Transverse colon (tissue), 4 donors: ENCODE measurements around the gene SPTBN5. TPM values are rescaled to one million over a fixed set of nuclear protein-coding genes. Genes with fewer than 3 reads are reported as not detected.

Source experiments
- DNase-seq: peaks from one replicate; pipeline ENCODE4 v3.0.0-alpha.2; 2019
- H3K27ac ChIP-seq, 4 donors: fragments of 200-600 bp; sonication (generic); 2 replicates each; pipeline ENCODE4 v1.5.1; 2016 to 2018; ENCODE audit warnings: inconsistent platforms in 4 of 4
- H3K27me3 ChIP-seq: fragments of 200-600 bp; sonication (generic); 2 replicates; pipeline ENCODE4 v1.5.1; 2017; ENCODE audit warnings: inconsistent platforms
- H3K36me3 ChIP-seq, 4 donors: fragments of 200-600 bp; sonication (generic); 2 replicates each; pipeline ENCODE4 v1.5.1; 2017 to 2019; ENCODE audit warnings: inconsistent platforms in 4 of 4
- H3K4me1 ChIP-seq, 4 donors: fragments of 200-600 bp; sonication (generic); 2 replicates each; pipeline ENCODE4 v1.5.1; 2017 to 2020; ENCODE audit warnings: inconsistent platforms in 4 of 4
- H3K4me3 ChIP-seq, 4 donors: fragments of 200-600 bp; sonication (generic); 1 replicate in 1 of 4; 2 replicates in 3 of 4; pipeline versions ENCODE4 v1.5.1 to v1.6.1; 2017 to 2019; ENCODE audit warnings: inconsistent platforms in 4 of 4
- H3K9me3 ChIP-seq, 2 donors: fragments of 200-600 bp; sonication (generic); 2 replicates each; pipeline ENCODE4 v1.5.1; 2017 to 2019; ENCODE audit warnings: inconsistent platforms in 2 of 2
- EP300 ChIP-seq: sonication (generic); formaldehyde crosslinking; IDR thresholded peaks from one replicate; pipeline ENCODE4 v1.6.1; 2017; ENCODE audit warnings: antibody characterized with exemption, low read depth
- POLR2A ChIP-seq: fragments of 450-650 bp; IDR thresholded peaks from one replicate; pipeline ENCODE4 v1.6.1; 2016; ENCODE audit warnings: antibody characterized with exemption, mild to moderate bottlenecking, moderate library complexity
- POLR2AphosphoS5 ChIP-seq, 3 donors: sonication (generic); formaldehyde crosslinking; IDR thresholded peaks; one replicate each; pipeline ENCODE4 v1.6.1; 2016; ENCODE audit warnings: antibody characterized with exemption in 3 of 3
- WGBS, 2 donors: methylation state at CpG; one replicate each; pipeline ENCODE4 v1.1.5; 2018; ENCODE audit warnings: low coverage in 1 of 2; 5-methylcytosine and 5-hydroxymethylcytosine counted together
- in situ Hi-C, 4 donors: fragments of 200-750 bp; cut with MboI; loops; one replicate each; pipeline versions ENCODE4 v1.15.0 to v1.15.1; 2017; ENCODE audit warnings: low sequenced_read_pairs in 3 of 4, low pct_ligation_motif_present in 1 of 4, low pct_unique_long_range_greater_than_20kb in 1 of 4
- intact Hi-C: fragments of 100-400 bp; cut with DNase I; formaldehyde crosslinking; loops from one replicate; pipeline ENCODE4 v1.15.1; 2023; ENCODE audit warnings: low total_unique reads
- total RNA-seq, 4 donors: library from RNA; depleted of rRNA; stranded (reverse); fragments of >200 nt; gene quantifications; one replicate each; pipeline ENCODE4 v1.1.0, GENCODE V29; 2016
- TF ChIP-seq, protein P1 (sequence below), 5 experiments: fragments of 200-600 bp in 3 of 5; fragments of 450-650 bp in 2 of 5; sonication (generic) in 3 of 5; IDR thresholded peaks; 1 replicate in 2 of 5; 2 replicates in 3 of 5; pipeline ENCODE4 v1.5.1; 2016 to 2017; ENCODE audit warnings: antibody characterized with exemption in 5 of 5, inconsistent platforms in 3 of 5, mild to moderate bottlenecking in 2 of 5, moderate library complexity in 1 of 5

Gene SPTBN5
- total RNA-seq, 4 donors from 2014 or later = 0.16 to 8.0 (median 1.1) TPM

- H3K4me3 ChIP-seq = no peak overlapping the region
- TF ChIP-seq, protein P1, sequence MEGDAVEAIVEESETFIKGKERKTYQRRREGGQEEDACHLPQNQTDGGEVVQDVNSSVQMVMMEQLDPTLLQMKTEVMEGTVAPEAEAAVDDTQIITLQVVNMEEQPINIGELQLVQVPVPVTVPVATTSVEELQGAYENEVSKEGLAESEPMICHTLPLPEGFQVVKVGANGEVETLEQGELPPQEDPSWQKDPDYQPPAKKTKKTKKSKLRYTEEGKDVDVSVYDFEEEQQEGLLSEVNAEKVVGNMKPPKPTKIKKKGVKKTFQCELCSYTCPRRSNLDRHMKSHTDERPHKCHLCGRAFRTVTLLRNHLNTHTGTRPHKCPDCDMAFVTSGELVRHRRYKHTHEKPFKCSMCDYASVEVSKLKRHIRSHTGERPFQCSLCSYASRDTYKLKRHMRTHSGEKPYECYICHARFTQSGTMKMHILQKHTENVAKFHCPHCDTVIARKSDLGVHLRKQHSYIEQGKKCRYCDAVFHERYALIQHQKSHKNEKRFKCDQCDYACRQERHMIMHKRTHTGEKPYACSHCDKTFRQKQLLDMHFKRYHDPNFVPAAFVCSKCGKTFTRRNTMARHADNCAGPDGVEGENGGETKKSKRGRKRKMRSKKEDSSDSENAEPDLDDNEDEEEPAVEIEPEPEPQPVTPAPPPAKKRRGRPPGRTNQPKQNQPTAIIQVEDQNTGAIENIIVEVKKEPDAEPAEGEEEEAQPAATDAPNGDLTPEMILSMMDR (IDR thresholded peaks at IDR 0.05) = no peak
- TF ChIP-seq EP300 (no peak), POLR2AphosphoS5 (IDR thresholded peaks at IDR 0.05) (no peak), POLR2A (no peak)
- H3K4me1 ChIP-seq = no peaks in the 10 kb centered on the region
- in situ Hi-C loops = loop anchor here in 1 of 4 donors (25.0 kb wide), 1 partner anchor 138 kb away; the partner anchor contains the start of gene MAPKBP1
- peaks cover 0 to 10% (median 0%) of the 10 kb centered on the region in 4 donors for H3K36me3 ChIP-seq
- 83 to 95% methylated on average over 1 to 33 of the region's 36 CpGs for WGBS, 2 donors
- H3K27ac ChIP-seq = no peak overlapping the region
- no peaks in the 10 kb centered on the region for H3K9me3 ChIP-seq
- H3K27me3 ChIP-seq = no peaks in the 10 kb centered on the region
- intact Hi-C loops = no loop called here
- no peak for DNase-seq
These were observed 6.9 kb upstream of the SPTBN5 start for GRCh38 chr15:41900526-41901380.

GRCh38 chr15:41899854-41900442 is 6.1 kb upstream of the SPTBN5 start:
- Histone ChIP-seq H3K4me1 (peaks cover 0 to 3% (median 2%) of the 10 kb centered on the region in 4 donors), H3K27ac (no peak overlapping the region), H3K9me3 (no peaks in the 10 kb centered on the region), H3K36me3 (peaks cover 0 to 10% (median 0%) of the 10 kb centered on the region in 4 donors), H3K27me3 (no peaks in the 10 kb centered on the region), H3K4me3 (no peak overlapping the region)
- in situ Hi-C loops (loop anchor here in 1 of 4 donors (25.0 kb wide), 1 partner anchor 138 kb away; the partner anchor contains the start of gene MAPKBP1), intact Hi-C loops (no loop called here)
- TF ChIP-seq, protein P1 (IDR thresholded peaks at IDR 0.05) = no peak
- TF ChIP-seq EP300 (no peak), POLR2AphosphoS5 (IDR thresholded peaks at IDR 0.05) (no peak), POLR2A (no peak)
- no peak for DNase-seq
- 87 to 100% methylated on average over 1 to 6 of the region's 6 CpGs for WGBS, 2 donors

DNA sequence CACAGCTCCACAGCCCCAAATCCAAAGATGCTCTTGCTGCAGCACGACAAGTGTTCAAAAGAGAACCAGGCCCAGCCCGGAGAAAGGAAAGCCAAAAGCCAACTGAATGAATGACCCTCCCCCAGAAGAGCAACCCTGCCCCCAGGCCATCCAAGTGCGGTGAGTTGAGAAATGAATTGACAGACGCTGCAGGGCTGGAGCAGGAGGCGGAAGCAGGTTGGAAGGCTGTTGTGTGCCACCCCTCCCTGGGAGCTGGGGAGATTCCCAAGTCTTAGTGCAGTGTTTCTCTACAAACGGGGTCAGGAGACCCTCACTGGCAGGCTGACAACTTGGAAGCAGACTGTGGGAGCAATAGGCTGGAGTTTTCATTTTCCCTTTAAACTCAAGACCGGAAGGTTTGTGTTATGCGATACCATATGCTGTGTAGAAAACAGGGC is 3.5 kb upstream of the SPTBN5 start:
- peaks cover 13 to 25% (median 18%) of the 10 kb centered on the region in 4 donors for H3K4me1 ChIP-seq
- peaks cover 0 to 10% (median 0%) of the 10 kb centered on the region in 4 donors for H3K36me3 ChIP-seq
- H3K27ac ChIP-seq = no peak overlapping the region
- no peak for DNase-seq
- no peak overlapping the region for H3K4me3 ChIP-seq
- in situ Hi-C loops = no loop called here
- TF ChIP-seq, protein P1 (IDR thresholded peaks at IDR 0.05) = no peak
- TF ChIP-seq EP300 = no peak
- no peak for TF ChIP-seq POLR2AphosphoS5 (IDR thresholded peaks at IDR 0.05)
- TF ChIP-seq POLR2A = no peak
- WGBS, 2 donors = 83% methylated on average over 8 of the region's 8 CpGs; no CpG with 5 or more reads in 1 of the 2 donors
- intact Hi-C loops = no loop called here
- no peaks in the 10 kb centered on the region for H3K27me3 ChIP-seq
- H3K9me3 ChIP-seq = no peaks in the 10 kb centered on the region

- Histone ChIP-seq H3K36me3 (peaks cover 0 to 10% (median 0%) of the 10 kb centered on the region in 4 donors), H3K4me1 (peaks cover 13 to 25% (median 18%) of the 10 kb centered on the region in 4 donors), H3K4me3 (no peak overlapping the region), H3K27me3 (no peaks in the 10 kb centered on the region), H3K9me3 (no peaks in the 10 kb centered on the region), H3K27ac (no peak overlapping the region)
- intact Hi-C loops (no loop called here), in situ Hi-C loops (no loop called here)
- TF ChIP-seq POLR2AphosphoS5 (IDR thresholded peaks at IDR 0.05) = no peak
- TF ChIP-seq, protein P1 (IDR thresholded peaks at IDR 0.05) = no peak
- DNase-seq = no peak
- WGBS, 2 donors = 92% methylated on average over 6 of the region's 6 CpGs; no CpG with 5 or more reads in 1 of the 2 donors
These were observed 2.7 kb upstream of the SPTBN5 start for GRCh38 chr15:41896566-41896965.
